ENCODE data around the gene TPM1.
"Not testable (repeated sequence)": the region's sequence is repeated elsewhere in the genome, so short reads cannot be mapped to it uniquely, and the experiment has no call there.

Gene TPM1

DNA sequence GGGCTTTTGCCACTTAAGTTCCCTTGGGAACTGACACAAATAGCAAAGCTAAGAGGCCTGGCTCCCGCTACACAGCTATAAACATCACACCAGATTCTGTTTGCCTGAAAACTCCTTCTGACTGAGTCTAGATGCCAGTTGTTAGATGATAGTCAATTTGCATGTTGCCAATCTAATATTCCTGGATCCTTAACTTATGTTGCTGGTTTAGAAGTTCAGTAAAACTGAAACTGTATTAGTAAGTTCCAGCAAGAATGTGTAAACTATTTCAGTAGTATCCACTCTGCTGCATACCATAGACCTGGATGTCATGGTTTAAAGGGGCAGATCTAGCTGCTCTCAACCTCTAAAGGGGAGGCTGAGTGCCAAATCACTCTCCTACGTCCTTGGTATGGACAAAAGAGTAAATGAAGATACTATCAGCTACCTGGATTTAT lies 52.0 kb downstream of the TPM1 start:
- no peak for DNase-seq (ENCODE audit: low spot score)

DNA sequence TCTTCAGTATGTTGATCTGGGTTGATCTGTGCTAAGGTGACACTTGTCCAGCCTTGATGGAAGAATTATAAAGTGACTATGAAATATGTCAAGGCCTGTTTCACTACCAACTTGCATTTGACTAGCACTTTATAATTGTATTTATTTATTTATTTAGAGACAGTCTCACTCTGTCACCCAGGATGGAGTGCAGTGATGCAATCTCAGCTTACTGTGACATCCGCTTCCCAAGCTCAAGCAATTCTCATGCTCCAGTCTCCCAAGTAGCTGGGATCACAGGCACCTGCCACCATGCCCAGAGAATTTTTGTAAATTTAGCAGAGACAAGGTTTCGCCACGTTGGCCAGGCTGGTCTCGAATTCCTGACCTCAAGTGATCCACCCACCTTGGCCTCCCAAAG lies 53.6 kb downstream of the TPM1 start:
- DNase-seq (ENCODE audit: low spot score), result no peak

DNA sequence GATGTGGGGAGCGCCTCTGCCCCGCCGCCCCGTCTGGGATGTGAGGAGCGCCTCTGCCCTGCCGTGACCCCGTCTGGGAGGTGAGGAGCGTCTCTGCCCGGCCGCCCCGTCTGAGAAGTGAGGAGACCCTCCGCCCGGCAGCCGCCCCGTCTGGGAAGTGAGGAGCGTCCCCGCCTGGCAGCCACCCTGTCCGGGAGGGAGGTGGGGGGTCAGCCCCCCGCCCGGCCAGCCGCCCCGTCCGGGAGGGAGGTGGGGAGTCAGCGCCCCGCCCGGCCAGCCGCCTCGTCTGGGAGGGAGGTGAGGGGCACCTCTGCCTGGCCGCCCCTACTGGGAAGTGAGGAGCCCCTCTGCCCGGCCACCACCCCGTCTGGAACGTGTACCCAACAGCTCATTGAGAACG lies 56.4 kb downstream of the TPM1 start:
- DNase-seq (ENCODE audit: low spot score), result not testable (repeated sequence)

DNA sequence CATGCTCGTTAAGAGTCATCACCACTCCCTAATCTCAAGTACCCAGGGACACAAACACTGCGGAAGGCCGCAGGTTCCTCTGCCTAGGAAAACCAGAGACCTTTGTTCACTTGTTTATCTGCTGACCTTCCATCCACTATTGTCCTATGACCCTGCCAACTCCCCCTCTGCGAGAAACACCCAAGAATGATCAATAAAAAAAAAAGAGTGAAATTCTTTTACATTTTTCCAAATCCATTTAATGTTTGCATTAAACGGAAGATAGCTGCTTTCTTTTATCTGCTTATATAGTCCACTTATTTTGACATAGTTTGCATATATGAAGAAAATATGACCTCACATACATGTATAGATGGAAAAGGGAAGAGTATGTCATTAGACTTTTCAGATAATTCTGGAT lies 57.0 kb downstream of the TPM1 start:
- not testable (repeated sequence) for DNase-seq (ENCODE audit: low spot score)

DNA sequence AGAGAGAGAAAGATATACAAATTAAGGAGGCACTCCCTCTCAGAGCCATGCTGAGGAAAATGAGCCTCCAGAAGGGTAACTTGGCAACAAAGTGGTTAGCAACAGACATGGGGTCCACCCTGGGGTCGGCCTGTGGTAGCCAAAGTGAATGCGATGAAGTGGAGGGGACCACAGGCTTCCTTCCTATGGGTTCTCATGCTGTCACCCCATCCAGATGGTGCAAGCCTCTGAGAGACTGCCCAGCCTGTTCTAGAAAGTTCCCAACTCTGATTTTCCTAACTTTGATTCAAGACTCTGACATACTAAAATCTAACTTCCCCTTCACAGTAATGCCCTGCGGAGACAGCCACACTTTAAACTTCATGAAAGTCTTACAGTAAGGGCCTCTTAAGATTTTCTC lies 60.9 kb downstream of the TPM1 start:
- DNase-seq (ENCODE audit: low spot score), result no peak

DNA sequence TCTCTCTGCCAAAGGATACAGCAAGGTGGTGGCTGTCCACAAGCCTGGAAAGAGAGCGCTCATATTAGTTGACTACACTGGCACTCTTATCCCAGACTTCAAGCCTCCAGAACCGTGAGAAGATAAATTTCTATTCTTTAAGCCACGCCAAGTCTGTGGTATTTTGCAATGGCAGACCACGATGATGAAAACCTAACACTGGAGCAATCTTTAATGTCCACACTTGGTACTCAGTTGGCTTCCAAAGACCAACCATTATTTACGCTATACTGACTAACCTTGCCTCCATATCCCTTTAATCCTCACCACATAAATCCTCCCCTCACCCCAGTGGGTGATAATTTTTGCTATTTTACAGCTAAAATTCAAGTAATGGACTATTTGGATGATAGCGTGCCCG lies 62.2 kb downstream of the TPM1 start:
- no peak for DNase-seq (ENCODE audit: low spot score)

DNA sequence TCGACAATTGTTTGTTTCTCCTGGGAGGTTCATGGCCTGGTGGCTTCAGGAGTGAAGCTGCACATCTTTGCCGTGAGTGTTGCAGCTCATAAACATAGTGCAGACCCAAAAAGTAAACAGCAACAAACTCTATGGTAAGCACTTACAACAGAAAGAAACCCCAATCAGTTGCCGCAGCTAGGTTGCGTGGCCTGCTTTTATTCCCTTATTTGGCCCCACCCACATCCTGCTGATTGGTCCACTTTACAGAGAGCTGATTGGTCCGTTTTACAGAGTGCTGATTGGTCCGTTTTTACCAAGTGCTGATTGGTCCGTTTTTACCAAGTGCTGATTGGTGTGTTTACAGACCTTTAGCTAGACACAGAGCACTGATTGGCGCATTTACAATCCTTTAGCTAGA lies 62.8 kb downstream of the TPM1 start:
- not testable (repeated sequence) for DNase-seq (ENCODE audit: low spot score)

DNA sequence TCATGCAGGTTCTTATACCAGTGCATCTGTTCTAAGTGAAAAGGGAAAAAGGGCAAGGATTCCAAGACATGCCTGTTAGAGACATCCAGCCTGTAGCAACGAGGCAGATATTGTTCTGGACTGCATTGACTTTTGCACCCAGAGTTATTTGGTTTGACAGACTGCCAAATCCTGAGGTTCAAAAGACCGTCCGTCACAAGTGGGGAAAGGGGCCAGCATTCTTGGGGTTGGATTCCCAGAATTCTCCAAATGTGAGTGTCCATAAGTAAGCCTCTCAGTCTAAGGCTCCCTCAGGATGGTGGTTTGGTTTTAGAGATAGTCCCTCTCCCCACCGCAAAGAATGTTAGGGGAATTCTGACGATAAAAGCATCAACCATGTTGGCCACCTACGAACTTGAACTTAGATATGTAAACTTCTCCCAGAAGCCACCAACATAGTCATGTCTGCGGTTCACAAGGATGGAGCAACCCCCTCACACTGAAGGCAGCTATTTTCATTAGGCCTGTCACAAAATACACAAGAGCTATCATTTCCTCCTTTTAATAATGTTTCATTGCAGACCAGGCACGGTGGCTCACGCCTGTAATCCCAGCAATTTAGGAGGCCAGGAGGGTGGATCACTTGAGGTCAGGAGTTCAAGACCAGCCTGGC lies 65.5 kb downstream of the TPM1 start:
- no peak for DNase-seq (ENCODE audit: low spot score)

DNA sequence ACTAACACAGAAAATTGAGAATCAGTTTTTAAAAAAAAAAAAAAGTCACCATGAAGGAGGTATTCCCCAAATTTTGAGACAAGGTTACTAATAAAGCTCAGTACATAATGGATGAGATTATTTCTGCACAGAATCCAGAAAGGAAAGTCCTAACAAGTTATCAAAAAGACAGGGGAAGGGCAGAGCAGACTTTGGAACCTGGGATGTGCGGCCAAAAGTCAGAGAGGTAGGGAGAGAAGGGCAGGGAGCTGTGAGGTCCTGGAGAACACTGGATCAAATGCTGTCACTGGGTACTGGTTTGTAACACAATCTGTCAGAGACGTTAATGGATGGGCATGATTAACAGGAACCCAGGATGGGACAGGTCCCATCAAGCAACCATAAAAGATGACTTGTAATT lies 67.0 kb downstream of the TPM1 start:
- DNase-seq (ENCODE audit: low spot score), result no peak

DNA sequence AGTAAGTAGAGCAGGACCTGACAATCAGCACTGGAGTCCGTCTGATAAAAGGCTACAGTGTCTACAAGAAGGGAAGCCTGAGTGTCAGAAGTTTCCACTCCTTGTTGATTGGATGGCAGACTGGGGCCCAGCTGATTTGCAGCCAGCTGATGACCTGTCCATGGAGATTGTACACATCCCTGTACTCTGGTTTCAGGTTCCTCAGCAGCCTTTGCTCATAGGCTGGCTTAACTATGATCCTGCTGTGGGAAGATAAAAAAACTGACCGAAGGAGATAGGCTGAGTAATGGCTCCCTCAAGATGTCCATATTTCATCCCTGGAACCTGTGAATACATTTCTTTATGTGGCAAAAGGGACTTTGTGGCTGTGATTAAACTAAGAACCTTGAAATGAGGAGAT lies 67.4 kb downstream of the TPM1 start:
- no peak for DNase-seq (ENCODE audit: low spot score)

DNA sequence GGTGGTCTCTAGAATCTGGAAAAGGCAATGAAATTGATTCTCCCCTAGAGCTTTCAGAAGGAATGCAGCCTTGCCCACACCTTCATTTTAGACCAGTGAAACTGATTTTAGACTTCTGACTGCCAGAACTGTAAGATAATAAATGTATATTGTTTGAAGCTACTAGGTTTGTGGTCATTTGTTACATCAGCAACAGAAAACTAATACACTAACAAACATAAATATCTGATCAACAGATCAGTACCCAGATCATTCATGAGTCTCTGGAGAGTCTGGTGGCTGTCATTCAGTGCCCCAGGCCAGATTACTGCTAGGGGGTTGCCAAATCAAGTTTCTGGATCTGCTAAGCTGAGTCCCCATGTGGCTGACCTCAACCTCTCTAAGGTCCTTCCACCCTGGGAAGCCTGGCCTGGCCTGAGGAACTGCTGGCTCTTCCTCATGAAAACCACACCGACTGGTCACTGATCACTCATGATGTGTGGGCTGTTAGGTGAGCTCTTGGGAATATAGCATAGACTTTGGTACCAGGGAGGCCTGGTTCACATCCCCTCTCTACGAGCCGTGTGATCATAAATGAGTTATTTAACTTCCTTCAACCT lies 68.0 kb downstream of the TPM1 start:
- no peak for DNase-seq (ENCODE audit: low spot score)

DNA sequence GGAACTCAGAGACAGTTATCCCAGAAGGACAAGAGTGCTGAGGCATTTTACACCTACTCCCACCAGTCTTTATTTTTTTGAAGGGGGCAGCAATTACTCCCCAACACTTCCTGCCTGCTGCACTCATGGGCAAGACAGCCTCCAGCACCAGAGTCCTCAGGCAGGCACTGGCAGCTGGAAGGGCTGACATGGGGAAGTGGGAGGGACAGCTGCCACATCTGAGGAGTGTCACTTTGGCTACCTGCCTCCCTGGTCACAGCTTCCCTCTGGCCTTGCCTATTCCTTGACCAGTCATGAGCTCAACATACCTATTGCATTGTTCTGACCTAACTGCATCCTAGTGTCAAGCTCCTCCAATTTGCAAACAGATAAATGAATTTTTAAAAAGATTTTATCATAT lies 68.9 kb downstream of the TPM1 start:
- no peak for DNase-seq (ENCODE audit: low spot score)

DNA sequence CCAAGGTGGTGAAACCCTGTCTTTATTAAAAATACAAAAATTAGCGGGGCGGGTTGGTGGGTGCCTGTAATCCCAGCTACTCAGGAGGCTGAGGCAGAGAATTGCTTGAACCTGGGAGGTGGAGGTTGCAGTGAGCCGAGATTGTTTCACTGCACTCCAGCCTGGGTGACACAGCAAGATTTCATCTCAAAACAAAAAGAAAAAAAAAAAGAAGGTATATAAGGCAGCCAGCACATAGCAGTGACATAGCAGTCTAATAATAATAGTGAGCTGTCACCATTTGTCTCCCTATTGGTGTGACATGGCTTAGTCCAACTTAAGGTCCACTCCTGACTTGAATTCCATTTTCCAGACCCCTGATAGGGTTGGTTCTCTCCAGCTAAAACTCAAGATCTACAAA lies 70.3 kb downstream of the TPM1 start:
- no peak for DNase-seq (ENCODE audit: low spot score)

DNA sequence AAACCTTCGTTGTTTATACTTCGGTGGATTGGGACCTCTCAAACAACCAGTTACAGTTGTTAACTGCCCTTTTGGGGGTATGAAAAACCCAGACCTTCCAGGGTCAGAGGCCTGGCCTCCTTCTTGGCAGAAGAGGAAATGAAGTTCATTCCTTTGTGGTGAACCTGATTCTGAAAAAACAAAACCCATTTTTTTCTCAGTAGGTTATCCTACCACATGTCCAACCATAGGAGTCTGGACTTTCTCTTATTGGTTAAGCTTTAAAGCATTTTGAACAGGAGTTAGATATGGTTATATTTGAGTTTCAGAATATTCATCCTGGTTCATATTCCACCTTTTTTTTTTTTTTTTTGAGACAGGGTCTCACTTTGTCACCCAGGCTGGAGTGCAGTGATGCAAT lies 71.9 kb downstream of the TPM1 start:
- DNase-seq (ENCODE audit: low spot score), result no peak
